HUES6 (cell line): ENCODE data around the gene CYSLTR2.
"Not testable (repeated sequence)": the region's sequence is repeated elsewhere in the genome, so short reads cannot be mapped to it uniquely, and the experiment has no call there.

Experiments used
- H3K27ac ChIP-seq: 2 replicates; pipeline ENCODE4 v1.7.0; 2013; ENCODE audit warnings: low read depth, mild to moderate bottlenecking, low read length, inconsistent platforms
- H3K27me3 ChIP-seq: 2 replicates; pipeline ENCODE4 v1.6.1; 2013; ENCODE audit warnings: low read length; ENCODE audit not compliant: control insufficient read depth, insufficient read depth
- H3K36me3 ChIP-seq: 2 replicates; pipeline ENCODE4 v1.6.1; 2013; ENCODE audit warnings: low read length; ENCODE audit not compliant: control insufficient read depth, insufficient read depth
- H3K4me1 ChIP-seq: 2 replicates; pipeline ENCODE4 v1.6.1; 2013; ENCODE audit warnings: low read length; ENCODE audit not compliant: control insufficient read depth, insufficient read depth
- H3K4me3 ChIP-seq: 2 replicates; pipeline ENCODE4 v1.5.1; 2013; ENCODE audit warnings: low read depth, low read length
- H3K9ac ChIP-seq: one replicate; pipeline ENCODE4 v1.6.1; 2013; ENCODE audit warnings: mild to moderate bottlenecking, low read length
- H3K9me3 ChIP-seq: 2 replicates; pipeline ENCODE4 v1.6.1; 2013; ENCODE audit warnings: low read depth, low read length; ENCODE audit not compliant: control insufficient read depth, insufficient read depth

The CYSLTR2 gene

GRCh38 chr13:48662226-48662625 is 8.5 kb downstream of the CYSLTR2 start:
- H3K4me3 ChIP-seq, result no peak overlapping the region
- H3K36me3 ChIP-seq, result no peaks in the 10 kb centered on the region
- H3K9ac ChIP-seq, result no peak overlapping the region
- H3K9me3 ChIP-seq, result no peaks in the 10 kb centered on the region
- H3K27me3 ChIP-seq, result no peaks in the 10 kb centered on the region
- H3K27ac ChIP-seq, result no peak overlapping the region
- H3K4me1 ChIP-seq, result no peaks in the 10 kb centered on the region

DNA sequence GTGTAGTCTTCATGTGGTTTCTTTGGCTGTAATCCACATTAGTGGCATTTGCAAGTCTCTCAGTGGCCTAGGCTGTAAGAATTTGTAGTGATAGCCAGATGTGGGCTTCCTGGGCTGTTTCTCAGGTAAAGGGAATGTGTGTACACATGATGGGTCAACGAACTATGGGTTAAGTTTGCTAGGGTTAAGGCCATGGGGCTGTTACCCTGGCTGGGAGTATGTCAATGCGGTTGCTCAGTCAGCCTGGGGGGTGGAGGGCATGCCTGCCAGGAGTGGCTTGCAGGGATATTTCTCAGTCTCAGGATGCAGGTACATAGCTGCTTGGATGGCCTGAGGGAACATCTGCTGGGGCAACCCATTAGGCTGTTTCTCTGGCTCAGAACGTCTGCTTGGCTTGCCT is 13.4 kb downstream of the CYSLTR2 start:
- peaks cover 8% of the 10 kb centered on the region for H3K9me3 ChIP-seq

GRCh38 chr13:48671421-48671820 is 17.7 kb downstream of the CYSLTR2 start:
- peaks cover 15% of the 10 kb centered on the region for H3K9me3 ChIP-seq
- H3K36me3 ChIP-seq, H3K9ac ChIP-seq, H3K27ac ChIP-seq, H3K4me3 ChIP-seq, H3K4me1 ChIP-seq, H3K27me3 ChIP-seq: not testable (repeated sequence)

More for the DNA sequence above, 13.4 kb downstream of the CYSLTR2 start:
- Histone ChIP-seq H3K4me3 (no peak overlapping the region), H3K27me3 (no peaks in the 10 kb centered on the region), H3K4me1 (no peaks in the 10 kb centered on the region), H3K9ac (no peak overlapping the region), H3K27ac (no peak overlapping the region), H3K36me3 (no peaks in the 10 kb centered on the region)

- H3K36me3 ChIP-seq, result no peaks in the 10 kb centered on the region
- no peak overlapping the region for H3K9ac ChIP-seq
- H3K4me1 ChIP-seq, result no peaks in the 10 kb centered on the region
- no peak overlapping the region for H3K27ac ChIP-seq
- no peak overlapping the region for H3K4me3 ChIP-seq
- no peaks in the 10 kb centered on the region for H3K27me3 ChIP-seq
- peaks cover 11% of the 10 kb centered on the region; the same call in 1 of the 2 replicates for H3K9me3 ChIP-seq
These were observed 21.5 kb downstream of the CYSLTR2 start for GRCh38 chr13:48675247-48675646.

- Histone ChIP-seq H3K36me3 (no peaks in the 10 kb centered on the region), H3K9ac (no peak overlapping the region), H3K9me3 (peaks cover 7% of the 10 kb centered on the region; the same call in 1 of the 2 replicates), H3K27ac (no peak overlapping the region), H3K4me1 (no peaks in the 10 kb centered on the region), H3K4me3 (no peak overlapping the region), H3K27me3 (no peaks in the 10 kb centered on the region)
These were observed 24.6 kb downstream of the CYSLTR2 start for GRCh38 chr13:48678316-48678715.

DNA sequence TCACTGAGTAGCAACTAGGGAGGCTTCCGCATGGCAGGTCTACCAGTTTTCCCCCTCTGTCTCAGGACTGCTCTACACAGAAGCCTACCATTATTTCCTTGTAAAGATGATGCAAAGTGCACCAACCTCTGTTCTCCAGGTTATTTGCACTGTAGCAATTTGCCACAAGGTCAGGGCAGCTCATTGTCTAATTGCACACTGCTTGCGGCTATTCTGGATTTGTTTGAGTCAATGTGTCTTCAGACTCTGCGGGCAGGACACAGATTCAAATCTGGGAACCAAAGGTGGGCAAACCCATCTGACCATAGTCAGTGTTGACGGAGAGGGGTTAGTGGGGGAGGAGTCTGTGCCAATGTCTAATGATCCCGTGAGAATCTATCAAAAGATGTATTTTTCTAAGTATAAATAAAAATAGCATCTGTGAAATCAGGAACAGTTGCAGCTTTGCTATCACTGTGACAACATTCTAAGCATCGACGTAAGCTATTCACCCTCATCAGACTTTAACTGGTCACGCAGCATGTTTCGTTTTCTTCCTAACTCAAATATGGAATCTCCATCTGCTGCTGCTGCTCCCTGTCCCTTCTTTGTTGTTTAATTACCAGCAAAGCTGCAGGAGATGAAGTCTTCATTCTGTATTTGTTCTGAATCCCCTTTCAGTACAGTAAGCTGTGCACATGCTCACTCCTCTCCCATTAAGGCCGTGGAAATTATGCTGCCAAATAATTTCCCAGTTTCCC is 26.4 kb downstream of the CYSLTR2 start:
- Histone ChIP-seq H3K4me1 (no peaks in the 10 kb centered on the region), H3K4me3 (no peak overlapping the region), H3K36me3 (no peaks in the 10 kb centered on the region), H3K27ac (no peak overlapping the region), H3K27me3 (no peaks in the 10 kb centered on the region), H3K9me3 (0 out of 2 replicates have a peak, but pooled peaks cover 4% of the 10 kb centered on the region), H3K9ac (no peak overlapping the region)

DNA sequence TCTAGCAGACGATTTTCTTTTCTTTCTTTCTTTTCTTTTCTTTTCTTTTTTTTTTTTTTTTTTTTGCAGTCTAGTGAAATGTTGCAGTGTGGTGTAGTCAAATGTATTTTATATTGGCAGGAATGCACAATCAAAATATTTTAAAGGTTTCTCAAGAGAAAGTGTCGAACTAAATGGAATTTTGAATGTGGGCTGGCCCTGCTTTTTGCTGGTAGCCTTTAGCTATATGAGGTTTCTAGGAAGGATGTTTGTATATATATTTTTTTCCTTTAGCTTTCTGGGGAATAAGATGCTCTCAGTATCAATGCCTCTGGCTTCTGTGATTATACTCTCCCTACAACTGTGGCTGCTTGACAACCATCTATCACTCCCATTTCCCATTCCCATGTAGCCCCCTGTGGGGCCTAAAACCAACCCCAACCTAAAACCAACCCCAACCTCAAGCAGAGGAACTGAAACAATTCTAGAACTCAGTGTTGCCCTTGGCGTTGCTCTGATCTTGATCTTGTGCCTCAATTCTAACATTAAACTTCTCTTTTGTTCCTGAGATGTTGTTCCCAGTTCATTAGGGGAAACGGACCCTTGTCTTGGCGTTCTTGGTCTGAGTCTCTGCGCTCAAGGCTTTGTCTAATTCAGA is 27.1 kb downstream of the CYSLTR2 start:
- Histone ChIP-seq H3K9ac (no peak overlapping the region), H3K4me1 (no peaks in the 10 kb centered on the region), H3K27me3 (no peaks in the 10 kb centered on the region), H3K36me3 (no peaks in the 10 kb centered on the region), H3K4me3 (no peak overlapping the region), H3K9me3 (0 out of 2 replicates have a peak, but pooled peaks cover 2% of the 10 kb centered on the region), H3K27ac (no peak overlapping the region)

DNA sequence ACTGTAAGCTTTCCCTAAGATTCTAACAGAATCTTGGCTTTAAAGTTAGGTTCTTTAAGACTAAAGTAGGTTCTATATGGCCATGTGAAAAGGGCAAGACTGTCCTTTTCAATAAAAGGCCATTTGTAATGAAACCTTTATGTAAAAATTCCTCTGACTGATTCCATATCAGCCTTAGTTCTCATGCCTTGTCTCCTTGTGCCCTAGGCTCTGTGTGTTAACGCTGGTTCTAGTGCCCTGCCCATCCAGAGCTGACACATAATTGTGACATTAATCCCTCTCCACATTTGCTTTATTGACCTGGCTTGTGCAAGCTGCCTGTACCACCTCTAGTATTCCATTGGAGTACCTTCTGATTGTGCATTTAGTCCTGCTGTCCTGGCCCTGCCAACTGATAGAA is 28.2 kb downstream of the CYSLTR2 start:
- Histone ChIP-seq H3K27me3 (no peaks in the 10 kb centered on the region), H3K4me1 (no peaks in the 10 kb centered on the region)

GRCh38 chr13:48682436-48682835 is 28.7 kb downstream of the CYSLTR2 start:
- Histone ChIP-seq H3K4me1 (no peaks in the 10 kb centered on the region), H3K27me3 (no peaks in the 10 kb centered on the region), H3K9me3 (no peaks in the 10 kb centered on the region), H3K27ac (no peak overlapping the region), H3K4me3 (no peak overlapping the region), H3K36me3 (no peaks in the 10 kb centered on the region), H3K9ac (no peak overlapping the region)

More for the DNA sequence above, 28.2 kb downstream of the CYSLTR2 start:
- Histone ChIP-seq H3K4me3 (no peak overlapping the region), H3K27ac (no peak overlapping the region), H3K9me3 (no peaks in the 10 kb centered on the region), H3K36me3 (no peaks in the 10 kb centered on the region), H3K9ac (no peak overlapping the region)

GRCh38 chr13:48686636-48687210 is 33.0 kb downstream of the CYSLTR2 start:
- Histone ChIP-seq H3K9ac (no peak overlapping the region), H3K27ac (no peak overlapping the region), H3K36me3 (no peaks in the 10 kb centered on the region), H3K9me3 (no peaks in the 10 kb centered on the region), H3K4me3 (no peak overlapping the region), H3K4me1 (no peaks in the 10 kb centered on the region), H3K27me3 (no peaks in the 10 kb centered on the region)

DNA sequence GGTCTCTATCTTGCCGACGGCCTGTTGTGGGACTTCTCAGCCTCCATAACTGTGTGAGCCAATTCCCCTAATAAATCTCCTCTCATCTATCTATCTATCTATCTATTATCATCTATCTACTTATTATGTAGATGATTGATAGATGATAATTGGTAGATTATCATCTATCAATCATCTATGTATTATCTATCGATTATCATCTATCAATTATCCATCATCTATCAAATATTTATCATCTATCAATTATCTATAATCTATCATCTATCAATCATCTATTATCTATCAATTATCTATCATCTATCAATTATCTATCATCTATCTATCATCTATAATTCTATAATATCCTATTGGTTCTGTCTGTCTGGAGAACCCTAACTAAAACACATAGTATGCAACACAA is 33.5 kb downstream of the CYSLTR2 start:
- Histone ChIP-seq H3K9me3 (no peaks in the 10 kb centered on the region), H3K4me1 (no peaks in the 10 kb centered on the region), H3K36me3 (no peaks in the 10 kb centered on the region), H3K27me3 (no peaks in the 10 kb centered on the region), H3K9ac (no peak overlapping the region), H3K4me3 (no peak overlapping the region), H3K27ac (no peak overlapping the region)
